Right lobe of liver (tissue), 4 donors: ENCODE results near the gene NCF2.

Experiments
- CTCF ChIP-seq, 4 donors: fragments of 200-600 bp in 3 of 4; fragments of 450-650 bp in 1 of 4; IDR thresholded peaks; one replicate each; pipeline versions ENCODE4 v1.5.1 to v1.8.0; 2016 to 2022; ENCODE audit warnings: antibody characterized with exemption in 4 of 4, mild to moderate bottlenecking in 2 of 4
- POLR2A ChIP-seq: fragments of 450-650 bp; IDR thresholded peaks from one replicate; pipeline ENCODE4 v1.6.1; 2017; ENCODE audit warnings: antibody characterized with exemption, mild to moderate bottlenecking
- donor health status: DM: no; HTN: no; CAD: no.
- donor health status: DM: no; HTN: no; CAD: no.
- donor health status: DM: no; HTN: yes; CAD: no.

GRCh38 chr1:183636783-183637182, 46.5 kb upstream of the NCF2 start:
- TF ChIP-seq CTCF (IDR thresholded peaks at IDR 0.05), result no peak
- TF ChIP-seq POLR2A, result no peak
